SJCRH30 (cell line): ENCODE measurements around the gene WDR53. TPM values are rescaled to one million over a fixed set of nuclear protein-coding genes. Genes with fewer than 3 reads are reported as not detected.
"Not testable (repeated sequence)": the region's sequence is repeated elsewhere in the genome, so short reads cannot be mapped to it uniquely, and the experiment has no call there.

Source experiments
- DNase-seq, 2 experiments: peaks; one replicate each; pipeline ENCODE4 v3.0.0-alpha.2; 2015 to 2020
- H3K27ac ChIP-seq: fragments of 250-450 bp; sonication (Bioruptor Pico); 2 replicates; pipeline ENCODE4 v1.5.1; 2020; ENCODE audit warnings: mild to moderate bottlenecking, moderate library complexity
- H3K27me3 ChIP-seq: fragments of 250-450 bp; sonication (Bioruptor Pico); 2 replicates; pipeline ENCODE4 v1.5.1; 2020; ENCODE audit warnings: mild to moderate bottlenecking, moderate library complexity
- H3K36me3 ChIP-seq: fragments of 250-450 bp; sonication (Bioruptor Pico); 2 replicates; pipeline ENCODE4 v1.5.1; 2020; ENCODE audit warnings: mild to moderate bottlenecking, moderate library complexity
- H3K4me1 ChIP-seq: fragments of 250-450 bp; sonication (Bioruptor Pico); 2 replicates; pipeline ENCODE4 v1.5.1; 2020; ENCODE audit warnings: mild to moderate bottlenecking, moderate library complexity
- H3K4me3 ChIP-seq: fragments of 250-450 bp; sonication (Bioruptor Pico); 2 replicates; pipeline ENCODE4 v1.5.1; 2020; ENCODE audit warnings: mild to moderate bottlenecking, moderate library complexity
- H3K9me3 ChIP-seq: fragments of 250-450 bp; sonication (Bioruptor Pico); replicated peaks from 2 replicates; pipeline ENCODE4 v1.5.1; 2020; ENCODE audit warnings: mild to moderate bottlenecking, moderate library complexity
- total RNA-seq: library from RNA; depleted of rRNA; stranded (reverse); fragments of >200 nt; shearing (Covaris generic); gene quantifications from 2 replicates; pipeline ENCODE4 v1.2.3, GENCODE V29; 2014

Gene WDR53
- total RNA-seq, 1 experiment from 2014 or later = 12.8 TPM

- Histone ChIP-seq H3K4me1 (no peaks in the 10 kb centered on the region), H3K4me3 (no peak overlapping the region), H3K36me3 (no peaks in the 10 kb centered on the region), H3K27me3 (peaks cover under 1% of the 10 kb centered on the region; the same call in 1 of the 2 replicates), H3K9me3 (peaks cover 4% of the 10 kb centered on the region; the same call in 1 of the 2 replicates), H3K27ac (no peak overlapping the region)
- no peak for DNase-seq
Measured at GRCh38 chr3:196546537-196546936, 21.8 kb downstream of the WDR53 start.

GRCh38 chr3:196544491-196544992 is 23.8 kb downstream of the WDR53 start:
- peaks cover 5% of the 10 kb centered on the region; the same call in 1 of the 2 replicates for H3K9me3 ChIP-seq
- no peaks in the 10 kb centered on the region for H3K4me1 ChIP-seq
- DNase-seq = no peak
- peaks cover 2% of the 10 kb centered on the region; the same call in 1 of the 2 replicates for H3K27me3 ChIP-seq
- no peaks in the 10 kb centered on the region for H3K36me3 ChIP-seq
- no peak overlapping the region for H3K4me3 ChIP-seq
- H3K27ac ChIP-seq = no peak overlapping the region

- Histone ChIP-seq H3K9me3 (peaks cover 5% of the 10 kb centered on the region; the same call in 1 of the 2 replicates), H3K36me3 (no peaks in the 10 kb centered on the region), H3K27me3 (peaks cover 2% of the 10 kb centered on the region; the same call in 1 of the 2 replicates), H3K4me1 (no peaks in the 10 kb centered on the region), H3K4me3 (no peak overlapping the region), H3K27ac (no peak overlapping the region)
- no peak for DNase-seq
Measured at GRCh38 chr3:196541684-196542445, 26.5 kb downstream of the WDR53 start.

GRCh38 chr3:196537319-196537984 is 30.9 kb downstream of the WDR53 start:
- no peaks in the 10 kb centered on the region for H3K36me3 ChIP-seq
- no peak overlapping the region for H3K27ac ChIP-seq
- no peaks in the 10 kb centered on the region for H3K4me1 ChIP-seq
- H3K4me3 ChIP-seq = no peak overlapping the region
- H3K9me3 ChIP-seq = peaks cover 5% of the 10 kb centered on the region; the same call in 1 of the 2 replicates
- DNase-seq = no peak
- peaks cover 2% of the 10 kb centered on the region; the same call in 1 of the 2 replicates for H3K27me3 ChIP-seq

- Histone ChIP-seq H3K27ac (no peak overlapping the region), H3K36me3 (no peaks in the 10 kb centered on the region), H3K4me1 (no peaks in the 10 kb centered on the region), H3K27me3 (no peaks in the 10 kb centered on the region), H3K4me3 (no peak overlapping the region), H3K9me3 (peaks cover 5% of the 10 kb centered on the region; the same call in 1 of the 2 replicates)
- DNase-seq = peak in 1 of 2 experiments; percentile 30
Measured at GRCh38 chr3:196533260-196533681, 35.1 kb downstream of the WDR53 start.

- no peak for DNase-seq
- Histone ChIP-seq H3K36me3 (no peaks in the 10 kb centered on the region), H3K4me1 (no peaks in the 10 kb centered on the region), H3K9me3 (peaks cover 5% of the 10 kb centered on the region; the same call in 1 of the 2 replicates), H3K27ac (no peak overlapping the region), H3K27me3 (no peaks in the 10 kb centered on the region), H3K4me3 (no peak overlapping the region)
Measured at GRCh38 chr3:196531418-196531817, 36.9 kb downstream of the WDR53 start.

- DNase-seq = no peak
- Histone ChIP-seq H3K27ac (no peak overlapping the region), H3K4me1 (no peaks in the 10 kb centered on the region), H3K27me3 (no peaks in the 10 kb centered on the region), H3K4me3 (no peak overlapping the region), H3K9me3 (peaks cover 5% of the 10 kb centered on the region; the same call in 1 of the 2 replicates), H3K36me3 (no peaks in the 10 kb centered on the region)
Measured at GRCh38 chr3:196528639-196529233, 39.6 kb downstream of the WDR53 start.

GRCh38 chr3:196525141-196525540 is 43.2 kb downstream of the WDR53 start:
- no peak overlapping the region for H3K27ac ChIP-seq
- no peaks in the 10 kb centered on the region for H3K4me1 ChIP-seq
- no peak for DNase-seq
- peaks cover 2% of the 10 kb centered on the region for H3K9me3 ChIP-seq
- H3K4me3 ChIP-seq = no peak overlapping the region
- no peaks in the 10 kb centered on the region for H3K27me3 ChIP-seq
- no peaks in the 10 kb centered on the region for H3K36me3 ChIP-seq

- H3K9me3 ChIP-seq = peaks cover 8% of the 10 kb centered on the region
- no peaks in the 10 kb centered on the region for H3K27me3 ChIP-seq
- H3K27ac ChIP-seq = no peak overlapping the region
- no peaks in the 10 kb centered on the region for H3K4me1 ChIP-seq
- DNase-seq = peak; percentile 27 to 60
- H3K36me3 ChIP-seq = no peaks in the 10 kb centered on the region
- H3K4me3 ChIP-seq = no peak overlapping the region
Measured at GRCh38 chr3:196524527-196524926, 43.8 kb downstream of the WDR53 start.

GRCh38 chr3:196523841-196524240 is 44.5 kb downstream of the WDR53 start:
- Histone ChIP-seq H3K36me3 (no peaks in the 10 kb centered on the region), H3K4me3 (no peak overlapping the region), H3K4me1 (no peaks in the 10 kb centered on the region), H3K9me3 (peaks cover 11% of the 10 kb centered on the region), H3K27ac (no peak overlapping the region), H3K27me3 (no peaks in the 10 kb centered on the region)
- no peak for DNase-seq

- DNase-seq, H3K27me3 ChIP-seq, H3K36me3 ChIP-seq, H3K27ac ChIP-seq, H3K4me1 ChIP-seq, H3K4me3 ChIP-seq: not testable (repeated sequence)
- H3K9me3 ChIP-seq = peaks cover 11% of the 10 kb centered on the region
Measured at GRCh38 chr3:196521291-196521690, 47.1 kb downstream of the WDR53 start.

GRCh38 chr3:196519718-196520082 is 48.7 kb downstream of the WDR53 start:
- H3K27ac ChIP-seq = no peak overlapping the region
- no peaks in the 10 kb centered on the region for H3K4me1 ChIP-seq
- peaks cover 11% of the 10 kb centered on the region for H3K9me3 ChIP-seq
- no peaks in the 10 kb centered on the region for H3K36me3 ChIP-seq
- H3K27me3 ChIP-seq = no peaks in the 10 kb centered on the region; the same call in 1 of the 2 replicates
- no peak overlapping the region for H3K4me3 ChIP-seq
- DNase-seq = no peak

GRCh38 chr3:196518966-196519717 is 49.2 kb downstream of the WDR53 start:
- Histone ChIP-seq H3K4me1 (no peaks in the 10 kb centered on the region), H3K27me3 (no peaks in the 10 kb centered on the region; the same call in 1 of the 2 replicates), H3K9me3 (peaks cover 11% of the 10 kb centered on the region), H3K27ac (no peak overlapping the region), H3K36me3 (no peaks in the 10 kb centered on the region), H3K4me3 (no peak overlapping the region)
- DNase-seq = peak; percentile 82 to 91

GRCh38 chr3:196517919-196518318 is 50.4 kb downstream of the WDR53 start:
- Histone ChIP-seq H3K9me3 (peaks cover 11% of the 10 kb centered on the region), H3K4me1 (no peaks in the 10 kb centered on the region), H3K36me3 (no peaks in the 10 kb centered on the region), H3K4me3 (no peak overlapping the region), H3K27ac (no peak overlapping the region), H3K27me3 (no peaks in the 10 kb centered on the region; the same call in 1 of the 2 replicates)
- no peak for DNase-seq
